ENCODE measurements around the gene OPRM1. TPM values are rescaled to one million over a fixed set of nuclear protein-coding genes. Genes with fewer than 3 reads are reported as not detected.
A peak's percentile ranks its signal among the peaks of the same experiment; 100 is the strongest.

Gene OPRM1
- total RNA-seq, 4 donors from 2014 or later, result 0.40 to 1.2 (median 0.88) TPM

DNA sequence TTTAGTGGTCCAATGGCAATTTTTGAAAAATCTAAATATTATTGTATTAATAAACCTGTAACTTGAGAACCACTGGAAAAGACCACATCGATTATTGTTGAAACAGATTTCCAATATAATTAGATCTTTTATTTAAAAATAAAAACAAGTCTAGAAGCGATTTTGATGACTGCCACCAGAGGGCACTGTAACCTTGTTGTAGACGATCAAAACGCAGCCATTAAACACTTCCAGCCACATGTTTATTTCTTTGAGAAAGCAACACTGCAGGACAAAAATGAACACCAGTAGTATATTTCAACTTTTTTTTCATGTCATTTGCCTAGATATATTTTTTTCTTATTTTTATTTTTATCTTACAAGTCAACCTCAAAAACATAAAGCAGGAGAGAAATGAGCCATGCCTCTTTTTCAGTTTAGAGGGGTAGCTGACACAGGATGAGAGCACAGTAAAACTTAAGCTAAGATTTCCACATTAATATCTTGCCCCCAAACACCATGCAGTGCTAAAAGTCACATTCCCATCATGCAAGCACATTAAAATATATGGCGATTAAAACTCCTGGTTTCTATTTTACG, 115.4 kb downstream of the OPRM1 start:
- Histone ChIP-seq H3K4me1 (peaks cover 3 to 10% (median 9%) of the 10 kb centered on the region in 4 donors), H3K36me3 (no peaks in the 10 kb centered on the region), H3K27me3 (no peaks in the 10 kb centered on the region), H3K27ac (replicated peaks in 1 of 4) (no peak overlapping the region), H3K4me3 (no peak overlapping the region), H3K9me3 (no peaks in the 10 kb centered on the region)
- TF ChIP-seq CTCF (IDR thresholded peaks at IDR 0.05) (peak; percentile 83 to 91 (median 84)), EP300 (IDR thresholded peaks at IDR 0.05) (no peak)
- WGBS, result 27% methylated on average over 6 of the region's 6 CpGs
- peak; percentile 75 for DNase-seq (ENCODE audit: extremely low spot score)
- intact Hi-C loops (cut with DNase I), result loop anchor here (2.0 to 10.0 kb wide), 4 partner anchors 122 to 520 kb away; no protein-coding TSS in a partner anchor

- Histone ChIP-seq H3K4me3 (no peak overlapping the region), H3K27me3 (no peaks in the 10 kb centered on the region), H3K4me1 (peaks cover 3 to 10% (median 9%) of the 10 kb centered on the region in 4 donors), H3K9me3 (no peaks in the 10 kb centered on the region), H3K36me3 (no peaks in the 10 kb centered on the region), H3K27ac (replicated peaks in 1 of 4) (no peak overlapping the region)
- peak; percentile 68 for DNase-seq (ENCODE audit: extremely low spot score)
- WGBS, result 77% methylated on average over 11 of the region's 11 CpGs
- intact Hi-C loops (cut with DNase I), result loop anchor here (10.0 kb wide), 3 partner anchors 218 to 518 kb away; no protein-coding TSS in a partner anchor
- TF ChIP-seq EP300 (IDR thresholded peaks at IDR 0.05) (no peak), POLR2A (IDR thresholded peaks at IDR 0.05; ENCODE audit: low read depth) (no peak), CTCF (IDR thresholded peaks at IDR 0.05) (peak in 2 of 3 experiments; percentile 24 to 46), POLR2AphosphoS5 (IDR thresholded peaks at IDR 0.05) (no peak)
These were observed 117.3 kb downstream of the OPRM1 start for GRCh38 chr6:154156135-154156896.

GRCh38 chr6:154157082-154157481, 118.0 kb downstream of the OPRM1 start:
- 67% methylated on average over 4 of the region's 4 CpGs for WGBS
- DNase-seq (ENCODE audit: extremely low spot score), result peak; percentile 86
- Histone ChIP-seq H3K4me1 (peaks cover 3 to 10% (median 9%) of the 10 kb centered on the region in 4 donors), H3K27me3 (no peaks in the 10 kb centered on the region), H3K36me3 (no peaks in the 10 kb centered on the region), H3K4me3 (peak overlapping the region in 2 of 4 donors; percentile 16 to 25), H3K27ac (replicated peaks in 1 of 4) (no peak overlapping the region), H3K9me3 (no peaks in the 10 kb centered on the region)
- intact Hi-C loops (cut with DNase I), result loop anchor here (10.0 kb wide), 3 partner anchors 218 to 518 kb away; no protein-coding TSS in a partner anchor
- no peak for TF ChIP-seq POLR2A (IDR thresholded peaks at IDR 0.05; ENCODE audit: low read depth)
- no peak for TF ChIP-seq CTCF (IDR thresholded peaks at IDR 0.05)
- TF ChIP-seq POLR2AphosphoS5 (IDR thresholded peaks at IDR 0.05), result no peak
- no peak for TF ChIP-seq EP300 (IDR thresholded peaks at IDR 0.05)

DNA sequence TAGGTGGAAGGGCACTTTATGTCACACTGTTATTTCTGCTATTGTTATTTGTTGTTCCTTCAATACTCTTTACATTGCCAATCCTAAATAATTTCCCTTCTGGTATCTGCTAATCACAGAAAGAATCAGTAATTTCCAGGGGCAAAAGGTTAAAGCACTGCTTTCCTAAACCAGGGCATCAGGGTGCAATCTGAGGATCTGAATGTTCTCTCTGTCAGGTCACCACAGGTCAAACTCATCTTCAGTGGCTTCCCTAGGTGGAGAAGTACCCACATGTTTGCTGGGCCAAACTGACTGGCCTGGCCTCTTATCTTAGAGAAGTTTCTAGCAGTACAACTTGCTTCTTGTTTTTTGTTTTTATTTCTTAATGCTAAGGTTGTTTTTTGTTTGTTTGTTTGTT, 118.7 kb downstream of the OPRM1 start:
- TF ChIP-seq EP300 (IDR thresholded peaks at IDR 0.05), result no peak
- no peak for TF ChIP-seq POLR2AphosphoS5 (IDR thresholded peaks at IDR 0.05)
- no peak for TF ChIP-seq CTCF (IDR thresholded peaks at IDR 0.05)
- no peak for TF ChIP-seq POLR2A (IDR thresholded peaks at IDR 0.05; ENCODE audit: low read depth)
- Histone ChIP-seq H3K36me3 (no peaks in the 10 kb centered on the region), H3K4me1 (peaks cover 3 to 10% (median 9%) of the 10 kb centered on the region in 4 donors), H3K9me3 (no peaks in the 10 kb centered on the region), H3K27me3 (no peaks in the 10 kb centered on the region), H3K4me3 (peak overlapping the region in 1 of 4 donors; percentile 16), H3K27ac (replicated peaks in 1 of 4) (no peak overlapping the region)
- DNase-seq (ENCODE audit: extremely low spot score), result no peak
- intact Hi-C loops (cut with DNase I), result loop anchor here (10.0 kb wide), 3 partner anchors 217 to 517 kb away; no protein-coding TSS in a partner anchor

All from esophagus muscularis mucosa (tissue), 4 donors.